Naive thymus-derived CD4-positive, alpha-beta T cell (primary cell): ENCODE data around the gene INF2. TPM values are rescaled to one million over a fixed set of nuclear protein-coding genes. Genes with fewer than 3 reads are reported as not detected.
A peak's percentile ranks its signal among the peaks of the same experiment; 100 is the strongest.
"Not testable (repeated sequence)": the region's sequence is repeated elsewhere in the genome, so short reads cannot be mapped to it uniquely, and the experiment has no call there.

ENCODE experiments used
- ATAC-seq: fragments of 150-1000 bp; cut with Tn5 transposase; 2 replicates; pipeline ENCODE4 v1.10.0; 2021; ENCODE audit warnings: mild to moderate bottlenecking, moderate library complexity
- CTCF ChIA-PET: fragments of 350-600 bp; sonication (Branson Sonifier 250); formaldehyde crosslinking; loops from one replicate; lab custom pipeline; 2021; ENCODE audit warnings: antibody characterized with exemption; lab: Charles Lee
- POLR2A ChIA-PET: fragments of 350-600 bp; sonication (Branson Sonifier 250); formaldehyde crosslinking; loops from one replicate; lab custom pipeline; 2021; ENCODE audit warnings: antibody characterized with exemption, inconsistent platforms; lab: Charles Lee
- DNase-seq, 9 donors: peaks; one replicate each; pipeline versions ENCODE4 v3.0.0 to v3.0.0-alpha.2; 2020 to 2022; ENCODE audit warnings: mixed read lengths in 1 of 9
- H3K27ac ChIP-seq: one replicate; pipeline ENCODE4 v1.7.0; 2013; ENCODE audit warnings: mild to moderate bottlenecking, low read depth, low read length, moderate library complexity
- H3K27me3 ChIP-seq, 2 donors: one replicate each; pipeline ENCODE4 v1.7.0; 2013; ENCODE audit warnings: low read length in 2 of 2, mild to moderate bottlenecking in 2 of 2, moderate library complexity in 2 of 2; ENCODE audit not compliant: control insufficient read depth in 2 of 2, insufficient read depth in 2 of 2
- H3K36me3 ChIP-seq, 3 experiments: 1 replicate in 2 of 3; 2 replicates in 1 of 3; pipeline ENCODE4 v1.7.0; 2013; ENCODE audit warnings: low read length in 3 of 3, mild to moderate bottlenecking in 3 of 3, moderate library complexity in 1 of 3; ENCODE audit not compliant: insufficient read depth in 3 of 3, control insufficient read depth in 2 of 3
- H3K4me1 ChIP-seq, 2 donors: one replicate each; pipeline ENCODE4 v1.7.0; 2013; ENCODE audit warnings: low read length in 2 of 2, mild to moderate bottlenecking in 2 of 2, moderate library complexity in 1 of 2; ENCODE audit not compliant: control insufficient read depth in 2 of 2, insufficient read depth in 2 of 2
- H3K4me3 ChIP-seq: 2 replicates; pipeline ENCODE4 v1.7.0; 2013; ENCODE audit warnings: mild to moderate bottlenecking, low read length
- H3K9me3 ChIP-seq, 3 experiments: 1 replicate in 2 of 3; 2 replicates in 1 of 3; pipeline ENCODE4 v1.7.0; 2013; ENCODE audit warnings: low read length in 3 of 3; ENCODE audit not compliant: control insufficient read depth in 2 of 3
- H3K27ac Mint-ChIP-seq, 9 donors: one replicate each; pipeline ENCODE4 v1.8.0; 2020 to 2022; ENCODE audit warnings: mixed read lengths in 9 of 9, mild to moderate bottlenecking in 8 of 9, moderate library complexity in 5 of 9, inconsistent platforms in 2 of 9
- H3K27me3 Mint-ChIP-seq, 5 donors: one replicate each; pipeline ENCODE4 v1.8.0; 2021 to 2022; ENCODE audit warnings: mixed read lengths in 5 of 5, mild to moderate bottlenecking in 1 of 5
- H3K36me3 Mint-ChIP-seq, 5 donors: one replicate each; pipeline ENCODE4 v1.8.0; 2020 to 2022; ENCODE audit warnings: mixed read lengths in 5 of 5, mild to moderate bottlenecking in 3 of 5, inconsistent platforms in 1 of 5
- H3K4me1 Mint-ChIP-seq, 7 donors: one replicate each; pipeline ENCODE4 v1.8.0; 2020 to 2022; ENCODE audit warnings: mixed read lengths in 7 of 7, mild to moderate bottlenecking in 3 of 7, inconsistent platforms in 1 of 7
- H3K4me3 Mint-ChIP-seq, 10 donors: one replicate each; pipeline ENCODE4 v1.8.0; 2020 to 2022; ENCODE audit warnings: mild to moderate bottlenecking in 10 of 10, mixed read lengths in 10 of 10, moderate library complexity in 6 of 10, inconsistent platforms in 2 of 10
- H3K9me3 Mint-ChIP-seq, 11 donors: one replicate each; pipeline ENCODE4 v1.8.0; 2020 to 2022; ENCODE audit warnings: mixed read lengths in 11 of 11, mild to moderate bottlenecking in 4 of 11, inconsistent platforms in 1 of 11, moderate library complexity in 1 of 11
- intact Hi-C, 2 donors: fragments of 100-400 bp; cut with micrococcal nuclease; formaldehyde crosslinking; loops; one replicate each; pipeline ENCODE4 v1.15.1; 2023
- polyA plus RNA-seq, 2 donors: library from polyadenylated mRNA; unstranded; fragments of 300-500 nt; fragmentation: Illumina TruSeq; gene quantifications; one replicate each; pipeline ENCODE4 v1.2.3, GENCODE V29; 2021
- total RNA-seq, 6 experiments: library from RNA in 5 of 6; stranded (reverse) in 5 of 6; gene quantifications; 1 replicate in 5 of 6; 2 replicates in 1 of 6; pipeline ENCODE4 v1.2.3 and lab custom pipeline; 2021 to 2026

Gene INF2
- total and polyA plus RNA-seq, 7 experiments from 2014 or later = 5.8 to 140 (median 75.1) TPM

DNA sequence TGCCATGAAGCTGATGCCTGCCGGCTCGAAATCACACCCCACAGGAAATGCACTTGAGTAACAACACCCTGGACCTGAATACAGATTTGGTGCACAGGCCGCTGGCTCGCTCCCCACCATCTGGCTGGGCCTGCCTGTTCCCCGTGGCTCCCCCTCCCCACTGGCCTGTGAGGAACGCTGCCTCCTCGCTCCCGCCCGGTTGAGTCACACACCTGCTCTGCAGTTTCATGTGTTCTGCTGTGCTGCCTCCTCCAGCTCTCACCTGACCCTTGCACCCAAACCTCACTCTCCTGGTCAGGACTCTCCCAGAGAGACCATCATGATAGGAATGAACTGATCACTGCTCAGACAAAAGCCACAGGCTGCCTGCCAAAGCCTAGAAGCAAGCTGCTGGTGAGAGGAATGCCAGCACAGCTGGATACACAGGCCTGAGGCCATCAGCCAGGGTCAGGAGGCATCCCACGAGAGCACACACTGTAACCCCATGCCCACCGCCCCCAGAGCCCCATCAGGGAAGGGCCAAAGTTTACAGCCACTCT is 59.8 kb downstream of the INF2 start:
- H3K4me3 ChIP-seq = no peak overlapping the region
- Mint-ChIP-seq H3K27ac (no peak overlapping the region), H3K27me3 (no peaks in the 10 kb centered on the region), H3K4me3 (peak overlapping the region in 1 of 10 donors; percentile 44), H3K4me1 (peaks cover 7 to 16% (median 8%) of the 10 kb centered on the region in 7 donors), H3K36me3 (peaks cover 0 to 10% (median 0%) of the 10 kb centered on the region in 5 donors), H3K9me3 (peaks cover 0 to 2% (median 0%) of the 10 kb centered on the region in 11 donors)
- no peaks in the 10 kb centered on the region for H3K27me3 ChIP-seq
- CTCF ChIA-PET = no interaction called here
- POLR2A ChIA-PET = interaction anchor here (0.5 to 0.7 kb wide), 2 partner anchors 70 to 740 kb away, joined by 3 read pairs; no protein-coding TSS in a partner anchor
- H3K36me3 ChIP-seq = peaks cover 0 to 6% (median 0%) of the 10 kb centered on the region in 3 experiments
- H3K4me1 ChIP-seq = peaks cover 12 to 15% of the 10 kb centered on the region in 2 donors
- no peaks in the 10 kb centered on the region for H3K9me3 ChIP-seq
- DNase-seq (no peak), ATAC-seq (no peak)
- intact Hi-C loops = no loop called here
- H3K27ac ChIP-seq = no peak overlapping the region

DNA sequence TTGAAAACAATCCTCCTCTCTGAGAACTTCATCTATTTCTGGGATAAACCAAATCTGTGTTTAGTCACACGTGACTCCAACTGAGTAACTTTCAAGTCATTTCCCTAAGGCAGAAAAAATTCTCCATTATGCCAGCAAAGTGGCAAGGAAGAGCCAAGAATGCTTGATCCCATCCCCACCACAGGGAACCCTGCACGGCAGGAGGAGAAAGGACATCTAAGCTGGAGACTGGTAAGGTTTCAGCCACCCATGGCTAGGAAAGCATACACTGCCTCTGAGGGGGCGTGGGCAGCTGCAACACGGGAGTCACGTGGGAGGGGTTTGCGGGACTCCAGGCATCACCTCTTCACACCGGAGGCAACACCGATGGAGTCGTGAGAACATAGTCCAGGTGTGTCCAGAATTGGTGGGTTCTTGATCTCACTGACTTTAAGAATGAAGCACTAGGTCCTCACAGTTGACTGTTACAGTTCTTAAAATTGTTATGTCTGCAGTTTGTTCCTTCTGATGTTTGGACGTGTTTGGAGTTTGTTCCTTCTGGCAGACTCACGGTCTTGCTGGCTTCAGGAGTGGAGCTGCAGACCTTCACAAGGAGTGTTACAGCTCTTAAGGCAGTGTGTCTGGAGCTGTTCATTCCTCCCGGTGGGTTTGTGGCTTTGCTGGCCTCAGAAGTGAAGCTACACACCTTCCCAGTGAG is 60.8 kb downstream of the INF2 start:
- Histone ChIP-seq H3K4me1 (peaks cover 19 to 25% of the 10 kb centered on the region in 2 donors), H3K9me3 (no peaks in the 10 kb centered on the region), H3K27me3 (no peaks in the 10 kb centered on the region), H3K4me3 (no peak overlapping the region), H3K36me3 (peaks cover 0 to 13% (median 0%) of the 10 kb centered on the region in 3 experiments), H3K27ac (no peak overlapping the region)
- no peaks in the 10 kb centered on the region for H3K27me3 Mint-ChIP-seq
- H3K4me1 Mint-ChIP-seq = peaks cover 15 to 26% (median 17%) of the 10 kb centered on the region in 7 donors
- H3K4me3 Mint-ChIP-seq = peak overlapping the region in 6 of 10 donors; percentile 29 to 60 (median 46)
- no peak for DNase-seq
- intact Hi-C loops = loop anchor here (5.0 kb wide), 6 partner anchors 73 to 1123 kb away; partner anchors contain the start of genes BRF1 (in 1 of the 2), KLC1 (in 1 of the 2) and PPP1R13B (in 1 of the 2)
- H3K27ac Mint-ChIP-seq = peak overlapping the region in 3 of 9 donors; percentile 19 to 53 (median 36)
- CTCF ChIA-PET = interaction anchor here (0.5 to 1.1 kb wide), 3 partner anchors 14 to 102 kb away, joined by 3 to 4 read pairs (median 3); no protein-coding TSS in a partner anchor
- ATAC-seq = no peak
- POLR2A ChIA-PET = no interaction called here
- peaks cover 0 to 2% (median 0%) of the 10 kb centered on the region in 11 donors for H3K9me3 Mint-ChIP-seq
- peaks cover 0 to 8% (median 0%) of the 10 kb centered on the region in 5 donors for H3K36me3 Mint-ChIP-seq

- intact Hi-C loops = loop anchor here (5.0 kb wide), 6 partner anchors 73 to 1123 kb away; partner anchors contain the start of genes BRF1 (in 1 of the 2), KLC1 (in 1 of the 2) and PPP1R13B (in 1 of the 2)
- Mint-ChIP-seq H3K4me3 (peak overlapping the region in 7 of 10 donors; percentile 21 to 64 (median 46)), H3K4me1 (peaks cover 17 to 31% (median 19%) of the 10 kb centered on the region in 7 donors), H3K27ac (peak overlapping the region in 6 of 9 donors; percentile 12 to 51 (median 26))
- peaks cover 18 to 25% of the 10 kb centered on the region in 2 donors for H3K4me1 ChIP-seq
- ChIA-PET POLR2A (interaction anchor here (3.4 kb wide), 1 partner anchor 50 kb away, joined by 24 read pairs; the partner anchor contains the start of gene ZBTB42), CTCF (interaction anchor here (0.5 to 1.1 kb wide), 4 partner anchors 13 to 103 kb away, joined by 3 to 4 read pairs (median 3); no protein-coding TSS in a partner anchor)
- H3K36me3 Mint-ChIP-seq, H3K27me3 ChIP-seq, H3K9me3 Mint-ChIP-seq, DNase-seq, H3K27ac ChIP-seq, H3K9me3 ChIP-seq, H3K27me3 Mint-ChIP-seq, ATAC-seq, H3K4me3 ChIP-seq: not testable (repeated sequence)
- peaks cover 0 to 18% (median 0%) of the 10 kb centered on the region in 3 experiments for H3K36me3 ChIP-seq
Observed at GRCh38 chr14:104750753-104751057, 61.3 kb downstream of the INF2 start.

- H3K36me3 ChIP-seq = peaks cover 0 to 29% (median 3%) of the 10 kb centered on the region in 3 experiments
- peak overlapping the region; percentile 91 for H3K4me3 ChIP-seq
- intact Hi-C loops = loop anchor here (1.0 to 5.0 kb wide), 21 partner anchors 27 to 1419 kb away; partner anchors contain the start of genes ADSS1 (in 2 of the 2), BRF1 (in 2 of the 2), TEDC1 (in 2 of the 2) and CDCA4 (in 1 of the 2)
- peaks cover 14 to 29% of the 10 kb centered on the region in 2 donors for H3K4me1 ChIP-seq
- DNase-seq (peak in 1 of 9 donors; percentile 37), ATAC-seq (no peak)
- H3K27me3 ChIP-seq = no peaks in the 10 kb centered on the region
- H3K27ac ChIP-seq = peak overlapping the region; percentile 95
- Mint-ChIP-seq H3K4me3 (peak overlapping the region; percentile 82 to 97 (median 92)), H3K27ac (peak overlapping the region in 8 of 9 donors; percentile 78 to 94 (median 92)), H3K9me3 (peaks cover 0 to 2% (median 0%) of the 10 kb centered on the region in 11 donors), H3K4me1 (peaks cover 19 to 40% (median 30%) of the 10 kb centered on the region in 7 donors), H3K36me3 (peaks cover 0 to 8% (median 0%) of the 10 kb centered on the region in 5 donors), H3K27me3 (no peaks in the 10 kb centered on the region)
- no peaks in the 10 kb centered on the region for H3K9me3 ChIP-seq
- ChIA-PET CTCF (interaction anchor here (1.1 to 1.7 kb wide), 6 partner anchors 15 to 75 kb away, joined by 3 to 9 read pairs (median 6); no protein-coding TSS in a partner anchor), POLR2A (interaction anchor here (0.6 to 3.4 kb wide), 9 partner anchors 15 to 870 kb away, joined by 3 to 24 read pairs (median 4); partner anchors contain the start of genes AKT1, BRF1 and ZBTB42)
Observed at GRCh38 chr14:104751539-104752422, 62.4 kb downstream of the INF2 start.

DNA sequence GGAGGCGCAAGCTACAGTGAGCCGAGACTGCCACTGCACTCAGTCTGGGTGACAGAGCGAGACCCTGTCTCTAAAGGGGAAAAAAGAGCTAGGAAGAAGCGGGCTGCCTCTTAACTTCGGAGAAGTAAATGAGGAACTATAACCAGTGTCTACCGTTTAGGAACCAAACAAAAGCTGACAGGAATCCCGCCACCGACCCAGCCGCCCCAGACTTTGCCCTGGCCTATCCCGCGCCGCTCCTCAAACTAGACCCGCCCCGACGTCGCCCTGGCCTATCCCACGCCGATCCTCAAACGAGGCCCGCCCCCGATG is 63.0 kb downstream of the INF2 start:
- ATAC-seq (no peak), DNase-seq (no peak)
- intact Hi-C loops = loop anchor here (1.0 to 5.0 kb wide), 21 partner anchors 28 to 1420 kb away; partner anchors contain the start of genes ADSS1 (in 2 of the 2), BRF1 (in 2 of the 2), TEDC1 (in 2 of the 2) and CDCA4 (in 1 of the 2)
- Mint-ChIP-seq H3K27me3 (no peaks in the 10 kb centered on the region), H3K4me3 (peak overlapping the region; percentile 82 to 97 (median 92)), H3K4me1 (peaks cover 19 to 45% (median 33%) of the 10 kb centered on the region in 7 donors), H3K36me3 (peaks cover 0 to 14% (median 3%) of the 10 kb centered on the region in 5 donors), H3K9me3 (peaks cover 0 to 2% (median 0%) of the 10 kb centered on the region in 11 donors), H3K27ac (peak overlapping the region; percentile 78 to 94 (median 92))
- no peaks in the 10 kb centered on the region for H3K9me3 ChIP-seq
- peaks cover 0 to 35% (median 8%) of the 10 kb centered on the region in 3 experiments for H3K36me3 ChIP-seq
- peak overlapping the region; percentile 95 for H3K27ac ChIP-seq
- CTCF ChIA-PET = interaction anchor here (1.1 to 1.7 kb wide), 6 partner anchors 14 to 75 kb away, joined by 3 to 9 read pairs (median 6); no protein-coding TSS in a partner anchor
- POLR2A ChIA-PET = interaction anchor here (0.6 to 3.4 kb wide), 13 partner anchors 14 to 871 kb away, joined by 3 to 24 read pairs (median 5); partner anchors contain the start of genes ADSS1, AKT1, BRF1 and CDCA4
- no peaks in the 10 kb centered on the region for H3K27me3 ChIP-seq
- peak overlapping the region; percentile 91 for H3K4me3 ChIP-seq
- H3K4me1 ChIP-seq = peaks cover 14 to 29% of the 10 kb centered on the region in 2 donors
